ENCODE results near the gene IQCK. TPM values are rescaled to one million over a fixed set of nuclear protein-coding genes. Genes with fewer than 3 reads are reported as not detected.

The IQCK gene
- total RNA-seq, 2 donors from 2014 or later = 17.5 to 18.1 TPM

DNA sequence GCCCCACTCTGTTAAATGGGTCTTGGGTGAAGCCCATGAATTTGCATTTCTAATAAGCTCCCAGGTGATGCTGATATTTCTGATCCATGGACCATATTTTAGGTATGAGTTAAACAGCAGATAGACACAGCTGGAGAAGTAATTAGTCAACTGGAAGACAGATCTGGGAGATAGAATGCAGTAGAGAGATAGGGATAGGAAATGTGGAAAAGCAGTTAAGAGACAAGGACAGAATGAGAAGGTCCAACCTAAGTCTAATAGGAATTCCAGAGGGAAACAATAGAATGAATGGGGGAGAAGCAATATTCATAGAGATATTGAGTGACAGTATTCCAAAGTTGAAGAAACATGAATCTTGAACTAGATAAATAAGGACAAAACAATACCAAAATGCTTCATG, 94.9 kb downstream of the IQCK start:
- H3K36me3 ChIP-seq = no peaks in the 10 kb centered on the region
- H3K4me1 ChIP-seq (ENCODE audit: control insufficient read depth in 1 of 2, low read depth in 2 of 2) = peaks cover 8 to 10% of the 10 kb centered on the region in 2 donors
- no peaks in the 10 kb centered on the region for H3K9me3 ChIP-seq
- no peak overlapping the region for H3K27ac ChIP-seq
- H3K4me3 ChIP-seq = no peak overlapping the region
- DNase-seq (ENCODE audit: low spot score) (no peak), ATAC-seq (ENCODE audit: insufficient number of reproducible peaks, low FRiP score, low read depth) (no peak)
- TF ChIP-seq, protein P1, sequence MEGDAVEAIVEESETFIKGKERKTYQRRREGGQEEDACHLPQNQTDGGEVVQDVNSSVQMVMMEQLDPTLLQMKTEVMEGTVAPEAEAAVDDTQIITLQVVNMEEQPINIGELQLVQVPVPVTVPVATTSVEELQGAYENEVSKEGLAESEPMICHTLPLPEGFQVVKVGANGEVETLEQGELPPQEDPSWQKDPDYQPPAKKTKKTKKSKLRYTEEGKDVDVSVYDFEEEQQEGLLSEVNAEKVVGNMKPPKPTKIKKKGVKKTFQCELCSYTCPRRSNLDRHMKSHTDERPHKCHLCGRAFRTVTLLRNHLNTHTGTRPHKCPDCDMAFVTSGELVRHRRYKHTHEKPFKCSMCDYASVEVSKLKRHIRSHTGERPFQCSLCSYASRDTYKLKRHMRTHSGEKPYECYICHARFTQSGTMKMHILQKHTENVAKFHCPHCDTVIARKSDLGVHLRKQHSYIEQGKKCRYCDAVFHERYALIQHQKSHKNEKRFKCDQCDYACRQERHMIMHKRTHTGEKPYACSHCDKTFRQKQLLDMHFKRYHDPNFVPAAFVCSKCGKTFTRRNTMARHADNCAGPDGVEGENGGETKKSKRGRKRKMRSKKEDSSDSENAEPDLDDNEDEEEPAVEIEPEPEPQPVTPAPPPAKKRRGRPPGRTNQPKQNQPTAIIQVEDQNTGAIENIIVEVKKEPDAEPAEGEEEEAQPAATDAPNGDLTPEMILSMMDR (IDR thresholded peaks at IDR 0.05) = no peak
- no peaks in the 10 kb centered on the region for H3K27me3 ChIP-seq (replicated peaks; ENCODE audit: insufficient read depth)

DNA sequence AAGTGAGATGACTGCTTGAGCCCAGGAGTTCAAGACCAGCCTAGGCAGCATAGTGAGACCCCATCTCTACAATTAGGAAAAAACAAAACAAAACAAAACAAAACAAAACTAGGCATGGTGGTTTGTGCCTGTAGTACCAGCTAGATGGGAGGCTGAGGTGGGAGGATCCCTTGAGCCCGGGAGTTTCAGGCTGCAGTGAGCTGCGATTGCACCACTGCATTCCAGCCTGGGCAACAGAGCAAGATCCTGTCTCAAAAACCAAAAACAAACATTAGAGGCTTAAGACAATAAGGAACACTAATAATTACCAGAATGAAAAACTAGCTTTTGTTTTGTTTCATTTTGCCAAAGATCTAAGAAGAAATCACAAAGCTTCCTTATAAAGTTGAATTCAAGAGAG, 97.3 kb downstream of the IQCK start:
- Histone ChIP-seq H3K4me1 (ENCODE audit: control insufficient read depth in 1 of 2, low read depth in 2 of 2) (no peaks in the 10 kb centered on the region), H3K9me3 (no peaks in the 10 kb centered on the region), H3K27ac (no peak overlapping the region), H3K4me3 (no peak overlapping the region), H3K27me3 (replicated peaks; ENCODE audit: insufficient read depth) (no peaks in the 10 kb centered on the region), H3K36me3 (no peaks in the 10 kb centered on the region)
- ATAC-seq (ENCODE audit: insufficient number of reproducible peaks, low FRiP score, low read depth) (no peak), DNase-seq (ENCODE audit: low spot score) (no peak)
- TF ChIP-seq, protein P1 (IDR thresholded peaks at IDR 0.05) = no peak

DNA sequence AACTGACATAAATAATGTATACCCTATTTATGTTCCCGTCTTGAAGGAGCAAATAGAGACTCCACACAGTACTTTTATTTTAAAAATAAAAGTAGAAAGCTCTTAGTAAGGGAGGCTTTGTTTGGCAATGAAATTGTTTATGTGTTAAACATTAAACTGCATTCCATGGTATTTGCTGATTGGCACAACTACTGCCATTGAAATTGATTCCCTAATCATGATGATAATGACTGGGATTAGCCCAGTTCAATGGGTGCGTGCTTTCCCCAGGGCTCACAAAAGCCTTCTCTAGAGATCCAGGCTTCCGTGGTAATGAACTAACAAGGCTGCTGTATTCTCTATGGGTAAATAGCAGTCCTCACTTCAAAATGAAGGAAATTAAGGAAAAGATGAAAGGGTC, 99.1 kb downstream of the IQCK start:
- no peak for DNase-seq (ENCODE audit: low spot score)
- no peak for ATAC-seq (ENCODE audit: insufficient number of reproducible peaks, low FRiP score, low read depth)
- H3K9me3 ChIP-seq = no peaks in the 10 kb centered on the region
- H3K4me1 ChIP-seq (ENCODE audit: control insufficient read depth in 1 of 2, low read depth in 2 of 2) = no peaks in the 10 kb centered on the region
- TF ChIP-seq, protein P1 (IDR thresholded peaks at IDR 0.05) = no peak
- H3K27me3 ChIP-seq (replicated peaks; ENCODE audit: insufficient read depth) = no peaks in the 10 kb centered on the region
- H3K4me3 ChIP-seq = no peak overlapping the region
- no peak overlapping the region for H3K27ac ChIP-seq
- H3K36me3 ChIP-seq = no peaks in the 10 kb centered on the region

DNA sequence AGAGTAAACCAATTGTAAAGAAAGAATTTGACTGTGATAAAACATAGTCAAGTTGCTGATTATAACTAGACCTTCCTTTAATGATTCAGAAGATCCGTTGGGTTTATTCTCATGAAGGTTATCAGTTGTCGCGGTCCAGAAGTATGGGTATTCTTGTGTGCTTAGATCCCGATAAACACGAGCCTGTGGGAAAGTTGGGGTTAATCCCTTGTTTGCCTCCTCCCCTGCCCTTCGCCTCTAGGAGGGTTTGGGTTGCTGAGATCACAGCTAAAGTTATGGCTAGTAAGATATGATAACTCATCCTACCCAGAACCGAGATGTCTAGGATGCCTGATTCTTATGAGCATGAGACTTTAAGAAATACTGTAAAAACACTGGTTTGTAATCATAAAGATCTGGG, 99.8 kb downstream of the IQCK start:
- ATAC-seq (ENCODE audit: insufficient number of reproducible peaks, low FRiP score, low read depth) (no peak), DNase-seq (ENCODE audit: low spot score) (no peak)
- Histone ChIP-seq H3K27ac (no peak overlapping the region), H3K4me1 (ENCODE audit: control insufficient read depth in 1 of 2, low read depth in 2 of 2) (no peaks in the 10 kb centered on the region), H3K4me3 (no peak overlapping the region), H3K27me3 (replicated peaks; ENCODE audit: insufficient read depth) (no peaks in the 10 kb centered on the region), H3K9me3 (no peaks in the 10 kb centered on the region), H3K36me3 (no peaks in the 10 kb centered on the region)
- TF ChIP-seq, protein P1 (IDR thresholded peaks at IDR 0.05) = no peak

DNA sequence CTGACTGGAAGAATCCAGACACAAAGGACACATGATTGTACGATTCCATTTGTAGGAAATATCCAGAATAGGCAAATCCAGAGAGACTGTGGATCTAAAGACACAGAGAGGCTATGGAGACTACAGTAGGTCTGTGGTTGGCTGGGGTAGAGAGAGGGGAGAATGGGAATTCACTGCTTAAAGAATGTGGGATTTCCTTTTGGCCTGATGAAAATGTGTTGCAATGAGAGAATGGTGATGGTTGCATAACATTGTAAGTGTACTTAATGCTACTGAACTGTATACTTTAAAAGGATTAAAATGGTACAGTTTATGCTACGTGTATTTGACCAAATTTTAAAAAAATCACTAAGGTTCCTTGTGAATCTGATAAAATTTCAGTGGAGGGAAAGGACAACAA, 104.5 kb downstream of the IQCK start:
- ATAC-seq (ENCODE audit: insufficient number of reproducible peaks, low FRiP score, low read depth) (no peak), DNase-seq (ENCODE audit: low spot score) (no peak)
- Histone ChIP-seq H3K27ac (no peak overlapping the region), H3K27me3 (replicated peaks; ENCODE audit: insufficient read depth) (no peaks in the 10 kb centered on the region), H3K4me1 (ENCODE audit: control insufficient read depth in 1 of 2, low read depth in 2 of 2) (no peaks in the 10 kb centered on the region), H3K4me3 (no peak overlapping the region), H3K9me3 (no peaks in the 10 kb centered on the region), H3K36me3 (no peaks in the 10 kb centered on the region)
- TF ChIP-seq, protein P1 (IDR thresholded peaks at IDR 0.05) = no peak
